ENCODE data around the gene TXNL4B.

TXNL4B gene

DNA sequence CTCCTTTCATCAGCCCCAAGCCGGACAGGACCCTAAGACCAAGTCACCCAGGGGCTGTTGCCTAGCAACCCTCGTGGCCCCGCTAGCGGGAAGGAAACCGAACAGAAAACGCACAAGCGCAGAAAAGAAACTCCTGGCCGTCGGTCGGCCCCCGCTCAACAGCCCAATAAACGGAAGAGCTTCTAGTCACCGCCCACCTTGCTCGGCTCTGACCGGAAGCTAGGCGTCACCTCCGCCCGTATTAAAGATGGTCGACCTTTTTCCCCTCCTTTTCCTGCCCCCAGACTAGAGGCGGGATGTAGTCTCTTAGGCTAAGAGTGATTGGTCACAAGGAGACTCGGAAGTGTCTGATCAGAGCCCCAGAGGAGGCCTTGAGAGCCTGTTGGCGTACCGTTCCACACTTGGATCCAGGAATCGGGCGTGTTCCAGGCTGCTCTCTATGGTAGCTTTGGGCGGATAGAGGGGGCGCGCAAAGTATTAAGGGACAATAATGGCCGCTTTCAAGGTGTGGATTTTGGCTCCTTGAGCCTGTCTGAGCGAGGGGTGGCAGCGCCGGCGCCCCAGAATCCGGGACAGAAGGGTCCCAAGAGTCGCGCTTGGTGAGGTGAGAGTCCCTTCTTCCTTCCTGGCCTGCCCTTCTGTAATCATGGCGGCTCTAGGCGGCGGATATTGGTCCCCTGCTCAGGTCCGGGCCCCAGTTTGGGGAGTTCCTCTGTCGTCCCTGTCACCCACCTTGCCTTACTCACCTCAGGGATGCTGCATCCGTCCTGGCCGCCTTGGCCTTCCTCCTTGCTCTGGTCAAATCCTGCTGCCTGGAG, at the start of gene TXNL4B, which contains the start of gene DHX38:
TXNL4B (minus strand) TSS at position 173 of the 818 bp plus-strand sequence. CDS start 2,871 bp downstream, outside the sequence.
DHX38 (plus strand) TSS at position 400 of the 818 bp plus-strand sequence. CDS start 2,311 bp downstream, outside the sequence.
- peak; percentile 100 for DNase-seq

DNA sequence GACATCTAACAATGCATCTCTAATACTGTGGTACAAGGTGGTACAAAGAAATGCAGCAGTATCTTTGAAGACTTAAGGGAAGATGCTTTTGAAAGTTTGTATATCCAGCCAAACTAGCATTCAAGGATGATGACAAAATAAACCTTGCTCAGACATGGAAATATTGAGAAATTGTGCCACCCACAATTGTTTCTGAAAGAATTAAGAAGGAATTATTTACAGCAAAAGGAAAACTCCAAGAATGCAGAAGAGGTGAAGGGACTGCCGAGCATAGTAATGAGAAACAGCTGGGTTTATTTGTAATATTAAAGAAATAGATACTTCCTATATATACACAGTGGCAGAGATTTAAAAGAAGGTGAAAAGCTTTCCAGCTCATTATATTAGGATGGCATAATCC, 49.1 kb upstream of the TXNL4B start:
- no peak for DNase-seq

DNA sequence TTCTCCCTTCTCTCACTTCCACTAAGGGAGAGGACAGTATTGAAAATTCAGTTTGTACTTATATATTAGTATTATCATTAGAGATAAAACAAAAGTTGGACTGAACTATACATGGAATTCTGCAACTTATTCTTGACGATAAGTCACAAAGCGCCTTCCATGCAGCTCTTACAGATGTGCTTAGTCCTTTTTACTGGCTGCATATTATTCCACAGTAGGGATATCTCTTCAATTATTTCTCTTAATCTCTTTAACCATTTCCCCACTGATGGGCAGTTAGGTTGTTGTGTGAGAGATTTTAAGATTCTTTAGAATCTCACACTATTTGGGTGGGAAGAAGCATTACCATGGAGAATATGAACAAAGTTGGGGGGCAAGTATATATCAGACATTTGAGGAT, 46.5 kb upstream of the TXNL4B start:
- DNase-seq, result no peak

DNA sequence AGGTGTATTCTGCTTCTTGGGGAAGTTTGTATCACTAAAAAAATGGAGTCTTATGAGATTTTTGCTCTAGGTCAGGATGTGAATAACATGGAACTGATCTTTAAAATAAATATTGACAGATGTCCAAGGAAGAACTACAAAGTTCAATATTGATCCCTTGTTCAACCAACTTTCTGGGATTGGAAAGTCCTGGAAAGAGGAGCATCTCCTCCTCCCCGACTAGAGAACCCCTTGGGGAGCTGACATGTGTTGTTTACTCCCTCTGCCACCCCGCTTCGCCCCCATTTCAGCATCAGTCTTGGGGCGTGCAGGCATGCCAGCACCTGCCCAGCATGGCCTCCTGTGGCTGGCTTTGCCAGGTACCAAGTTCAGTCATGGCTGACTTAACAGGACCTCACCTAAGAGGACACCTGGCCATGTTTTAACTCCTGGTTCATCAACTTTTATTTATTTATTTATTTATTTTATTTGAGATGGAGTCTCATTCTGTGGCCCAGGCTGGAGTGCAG, 44.7 kb upstream of the TXNL4B start:
- no peak for DNase-seq

DNA sequence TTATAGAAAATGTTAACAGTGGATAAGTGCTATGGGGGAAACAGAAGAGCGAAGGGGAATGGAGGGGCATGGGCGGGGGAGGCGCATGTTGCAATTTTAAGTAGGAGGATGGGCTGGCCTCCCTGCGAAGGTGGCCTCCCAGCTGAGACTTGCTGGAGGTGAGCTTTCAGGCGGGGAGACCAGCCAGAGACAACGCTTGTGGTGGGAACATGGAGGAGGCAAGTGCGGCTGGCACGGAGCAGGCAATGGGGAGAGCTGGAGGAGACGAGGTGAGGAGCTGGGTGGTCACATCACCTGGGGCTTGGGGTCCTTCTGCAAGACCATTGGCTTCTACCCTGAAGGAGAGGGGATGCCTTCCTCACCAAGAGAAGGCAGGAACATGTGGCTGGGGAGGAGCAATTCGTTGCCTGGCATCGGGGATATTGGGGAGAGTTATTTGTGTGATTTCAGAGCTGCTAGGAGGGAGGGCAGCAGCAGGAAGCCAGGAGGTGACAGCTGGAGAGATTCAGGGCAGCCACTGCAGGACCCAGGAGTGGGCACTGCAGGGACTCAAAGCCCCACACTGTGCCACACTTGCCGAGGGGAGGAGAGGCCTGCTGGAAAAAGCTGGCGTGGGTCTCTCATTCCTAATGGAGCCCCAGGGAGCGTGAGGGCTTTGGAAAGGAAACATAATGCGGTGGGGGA, 44.1 kb upstream of the TXNL4B start:
- DNase-seq, result no peak

DNA sequence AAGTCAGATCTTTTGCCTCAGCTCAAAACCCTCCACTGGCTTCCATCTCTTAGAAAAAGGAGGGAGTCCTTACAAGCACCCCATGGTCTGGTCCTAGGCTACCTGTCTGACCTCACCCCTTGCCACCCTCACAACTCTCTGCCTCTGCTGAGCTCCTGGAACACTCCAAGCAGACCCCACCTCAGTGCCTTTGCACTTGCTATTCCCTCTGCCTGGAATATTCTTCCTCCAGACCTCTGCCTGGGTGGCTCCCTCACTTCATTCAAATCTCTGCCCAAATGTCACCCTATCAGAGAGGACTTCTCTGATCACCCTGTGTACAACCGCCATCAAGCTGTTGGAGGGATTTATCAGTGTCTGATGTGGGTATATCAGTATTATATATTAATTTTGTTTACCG, 41.1 kb upstream of the TXNL4B start:
- no peak for DNase-seq

DNA sequence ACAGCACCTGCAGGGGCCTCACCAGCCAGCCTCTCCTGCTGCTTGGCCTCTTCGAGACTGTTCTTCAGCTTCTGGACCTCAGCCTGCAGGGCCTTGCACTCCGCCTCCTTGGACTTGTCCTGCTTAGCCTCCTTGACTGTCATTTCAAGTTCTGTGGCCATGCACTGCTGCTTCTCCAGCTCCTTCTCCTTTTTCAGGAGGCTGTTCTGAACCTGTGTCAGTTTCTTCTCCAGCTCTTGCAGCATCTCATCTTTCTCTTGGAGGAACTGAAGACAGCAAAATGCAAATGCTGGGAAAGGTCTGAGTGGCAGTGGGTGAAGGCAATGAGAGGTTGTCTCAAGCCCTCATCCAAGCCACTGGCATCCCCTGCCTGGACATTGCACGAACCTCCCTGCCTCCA, 39.3 kb upstream of the TXNL4B start:
- DNase-seq, result no peak

DNA sequence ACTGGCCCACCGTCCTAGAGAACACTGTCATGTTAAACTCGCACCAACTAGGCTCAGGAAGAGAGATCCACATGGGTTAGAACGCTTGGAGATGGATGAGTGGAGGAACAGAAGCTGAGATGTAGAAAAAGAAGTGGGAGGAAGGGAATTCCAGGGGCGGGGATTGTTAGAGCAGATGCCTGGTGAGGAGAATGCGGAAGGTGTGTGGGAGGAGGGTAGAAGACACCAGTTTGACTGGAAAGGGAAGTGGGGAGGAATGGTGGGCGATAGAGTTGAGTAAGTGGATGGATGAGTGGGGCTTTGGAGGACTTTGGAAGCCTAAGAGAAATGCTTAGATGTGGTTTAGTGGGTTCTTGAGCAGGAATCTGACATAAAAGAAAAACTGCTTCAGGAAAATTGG, 37.6 kb upstream of the TXNL4B start:
- DNase-seq, result no peak

DNA sequence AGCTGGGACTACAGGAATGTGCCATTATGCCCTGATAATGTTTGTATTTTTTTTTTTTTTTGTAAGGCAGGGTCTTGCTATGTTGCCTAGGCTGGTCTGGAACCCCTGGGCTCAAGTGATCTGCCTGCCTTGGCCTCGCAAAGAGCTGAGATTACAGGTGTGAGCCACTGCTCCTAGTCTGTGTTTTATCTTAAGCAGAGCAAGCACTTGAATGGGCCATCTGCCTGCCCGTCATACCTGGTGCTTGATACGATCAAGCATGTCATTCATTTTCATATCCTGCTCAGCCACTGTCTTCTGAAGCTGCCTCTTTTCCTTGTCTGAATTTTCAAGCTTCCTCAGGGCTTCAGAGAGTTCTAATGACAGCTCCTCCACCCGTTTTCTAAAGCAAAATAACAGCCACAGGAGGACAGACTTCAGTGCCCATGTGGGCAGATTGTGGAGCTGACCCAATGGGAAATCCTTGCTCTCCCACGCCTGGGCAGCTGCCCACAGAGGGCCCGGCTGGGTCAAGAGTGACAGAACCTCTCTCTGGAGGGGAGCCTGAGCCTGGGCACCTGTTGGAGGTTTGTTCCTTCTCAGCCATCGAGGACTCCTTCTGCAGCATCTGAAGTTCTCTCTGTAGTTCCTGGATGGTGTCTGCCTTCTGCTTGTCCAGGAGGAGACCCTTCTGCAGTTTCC, 36.7 kb upstream of the TXNL4B start:
- no peak for DNase-seq

DNA sequence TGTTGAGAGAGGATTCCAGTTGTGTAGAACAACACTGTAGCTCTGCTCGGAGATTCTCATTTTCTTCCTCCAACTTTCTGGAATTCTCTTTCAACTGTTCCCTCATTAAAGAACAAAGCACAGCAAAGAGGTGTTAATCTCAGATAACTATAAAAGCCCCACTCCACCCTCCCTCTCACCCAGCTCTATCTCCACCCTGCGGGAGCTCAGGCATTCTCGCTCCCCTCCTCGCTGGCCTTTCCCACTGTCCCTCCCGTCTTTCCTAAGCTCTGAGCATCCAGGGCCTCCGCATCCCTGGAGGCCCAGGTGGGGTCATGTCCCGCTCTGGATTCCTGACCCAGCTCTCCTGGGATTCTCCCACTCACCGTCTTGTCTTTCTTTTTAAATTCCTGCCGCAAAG, 35.3 kb upstream of the TXNL4B start:
- no peak for DNase-seq

DNA sequence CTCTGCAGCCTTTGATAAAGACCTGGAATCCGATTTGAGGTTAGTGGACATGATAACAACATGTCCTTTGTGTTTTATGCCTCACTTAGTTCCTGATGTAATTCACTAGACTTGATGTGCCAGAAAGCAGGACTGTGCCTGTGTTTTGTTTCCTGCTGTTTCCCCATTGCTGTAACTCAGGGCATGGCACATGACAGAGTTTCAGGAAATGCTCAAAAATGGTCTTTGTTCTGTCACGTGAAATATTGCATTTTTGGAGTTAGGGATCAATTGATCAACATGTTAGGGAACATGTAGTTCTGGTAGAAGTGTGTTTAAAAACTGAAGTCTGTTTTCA, 33.0 kb upstream of the TXNL4B start:
- DNase-seq, result peak; percentile 25

DNA sequence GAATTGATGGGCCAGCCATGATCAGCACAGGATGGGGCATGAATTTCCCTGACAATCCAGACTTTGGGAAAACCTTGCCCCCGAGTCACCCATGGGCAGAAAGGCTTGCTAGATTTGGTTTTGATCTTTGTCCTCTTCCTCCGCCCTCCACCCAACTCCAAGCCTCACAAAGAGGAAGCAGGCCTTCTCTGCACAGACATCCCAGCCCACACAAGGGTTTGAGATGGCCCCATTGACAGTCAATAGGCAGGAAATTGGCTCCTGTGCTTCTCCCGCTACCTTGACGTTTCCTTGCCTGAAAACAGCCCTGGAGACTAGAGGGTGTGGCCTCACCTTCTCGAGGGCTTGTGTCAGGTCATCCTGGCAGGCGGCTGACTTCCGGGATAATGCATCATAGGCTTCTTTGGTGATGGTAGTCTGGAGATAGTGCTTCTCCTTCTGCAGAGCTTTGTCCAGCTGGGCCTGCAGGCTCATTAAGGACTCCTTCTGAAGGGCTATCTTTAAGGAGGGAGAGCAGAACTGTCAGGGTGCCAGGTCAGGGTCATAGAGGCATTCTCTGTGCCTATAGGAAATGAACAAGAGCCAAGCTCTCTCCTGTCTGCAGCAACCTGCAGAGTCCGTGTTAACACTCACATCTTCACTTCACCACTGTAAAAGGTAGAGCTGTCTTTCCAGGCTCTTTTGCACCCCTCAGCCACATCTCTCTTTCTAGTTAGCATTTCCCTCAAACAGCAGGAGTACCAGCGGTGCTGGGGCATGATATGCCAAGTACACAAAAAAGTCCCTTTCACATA, 32.4 kb upstream of the TXNL4B start:
- DNase-seq, result no peak

DNA sequence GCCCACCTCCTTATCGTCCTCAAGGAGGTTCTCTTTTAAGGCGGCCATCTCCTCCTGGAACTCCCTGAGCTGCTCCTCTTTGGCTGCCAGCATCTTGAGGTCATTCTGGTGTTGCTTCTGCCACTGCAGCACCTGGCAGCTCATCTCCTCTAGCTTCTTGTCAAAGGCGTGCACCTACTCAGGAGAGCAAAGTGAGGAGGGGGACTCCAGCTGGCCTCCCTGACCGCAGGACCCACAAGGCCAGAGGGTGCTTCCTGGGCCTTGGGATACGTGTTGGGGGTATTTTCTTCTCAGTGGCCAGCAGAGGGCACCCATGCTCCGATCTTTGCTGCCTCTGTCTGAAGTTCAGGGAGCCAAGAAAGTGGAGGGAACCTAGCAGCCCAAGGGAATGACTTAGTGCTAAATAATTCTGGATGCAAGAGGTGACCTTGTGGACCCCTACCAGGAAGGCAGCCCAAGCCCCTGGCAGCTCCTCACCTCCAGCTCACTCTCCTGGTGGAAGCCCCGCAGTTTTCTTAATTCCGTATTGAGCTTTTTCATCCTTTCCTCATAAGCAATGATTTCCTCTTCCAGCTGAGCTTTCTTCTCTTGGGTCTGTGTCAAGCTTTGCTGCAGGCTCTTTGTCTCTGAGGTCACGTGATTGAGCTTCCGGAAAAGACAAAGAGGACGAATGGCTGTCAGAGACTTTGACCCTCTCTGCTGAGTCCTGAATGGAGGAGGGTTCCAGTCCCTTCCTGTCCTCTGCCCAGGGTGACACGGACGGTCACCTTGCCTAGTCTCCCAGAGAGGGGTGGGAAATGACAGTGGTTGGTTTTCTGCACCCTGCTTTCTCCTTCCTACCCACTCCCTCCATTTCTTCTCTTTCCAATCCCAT, 31.6 kb upstream of the TXNL4B start:
- DNase-seq, result peak; percentile 81

DNA sequence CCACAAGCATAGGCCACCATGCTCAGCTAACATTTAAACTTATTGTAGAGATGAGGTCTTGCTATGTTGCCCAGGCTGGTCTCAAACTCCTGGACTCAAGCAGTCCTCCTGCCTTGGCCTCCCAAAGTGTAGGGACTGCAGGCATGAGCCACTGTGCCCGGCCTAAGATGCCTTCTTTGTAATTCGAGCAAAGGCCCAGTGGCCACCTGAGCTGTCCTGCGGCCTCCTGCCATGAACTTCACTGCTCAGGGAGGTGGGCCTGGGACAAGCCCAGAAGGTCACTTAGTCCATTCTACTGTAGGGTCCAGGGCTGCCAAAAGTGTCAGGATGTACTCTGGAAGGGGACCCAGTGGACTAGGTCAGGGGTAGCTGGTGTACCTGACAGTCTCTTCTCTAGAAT, 30.7 kb upstream of the TXNL4B start:
- no peak for DNase-seq

DNA sequence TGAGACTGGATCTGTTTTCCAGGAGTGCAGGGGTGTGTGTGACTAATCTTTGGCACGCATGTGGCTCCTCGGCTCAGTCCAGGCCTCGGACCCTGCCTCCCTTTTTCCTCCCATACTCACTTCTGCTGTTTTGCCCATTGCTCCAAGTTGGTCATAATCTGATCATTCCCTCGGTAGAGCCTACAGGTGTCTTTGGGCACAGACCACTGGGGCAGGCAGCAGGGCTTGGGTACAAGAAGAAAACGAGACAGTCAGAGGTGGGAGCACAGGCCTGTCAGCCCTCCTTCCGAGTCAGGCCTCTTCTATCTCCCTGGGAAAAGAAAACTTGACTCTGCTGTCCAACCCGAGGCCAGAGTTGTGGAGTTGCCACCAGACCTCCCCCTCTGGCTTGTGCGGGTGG, 30.0 kb upstream of the TXNL4B start:
- no peak for DNase-seq

DNA sequence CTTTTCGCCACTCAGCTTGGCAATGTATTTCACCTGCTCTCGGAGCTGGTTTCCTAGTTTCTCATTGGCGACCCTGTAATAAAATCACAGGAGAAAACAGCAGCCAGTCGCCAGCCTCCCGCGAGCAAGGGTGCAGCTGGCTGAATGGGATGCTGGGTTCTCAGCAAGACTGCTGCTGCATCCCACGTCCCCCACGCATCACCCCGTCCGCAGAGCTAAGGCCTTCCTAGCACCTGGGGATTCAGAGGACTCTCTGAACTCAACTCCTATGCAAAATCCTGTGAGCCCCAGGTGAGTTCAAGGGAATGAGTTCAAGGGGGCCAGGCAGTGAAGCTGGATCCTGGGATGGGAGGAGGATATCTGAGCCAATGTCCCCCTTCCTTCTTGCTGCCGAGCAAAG, 29.5 kb upstream of the TXNL4B start:
- DNase-seq, result no peak

DNA sequence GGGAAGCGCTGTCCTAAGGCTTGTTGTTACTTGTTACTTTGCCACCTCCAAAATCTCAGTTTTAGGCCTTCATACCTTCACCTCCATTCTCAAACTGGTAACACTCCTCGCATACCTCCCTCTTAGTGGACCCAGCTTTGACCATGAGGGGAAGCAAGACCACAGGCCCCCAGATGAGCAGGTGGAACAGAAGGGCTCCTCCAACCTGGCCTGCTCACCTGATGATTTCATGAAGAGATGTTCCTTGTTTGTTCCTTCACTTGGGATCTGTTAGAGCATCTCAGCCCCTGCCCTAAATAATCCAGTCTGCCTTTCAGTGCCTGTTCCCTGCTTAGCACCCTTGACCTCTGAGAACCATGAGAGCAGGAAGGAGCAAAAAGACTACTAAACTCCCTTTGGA, 28.9 kb upstream of the TXNL4B start:
- no peak for DNase-seq

DNA sequence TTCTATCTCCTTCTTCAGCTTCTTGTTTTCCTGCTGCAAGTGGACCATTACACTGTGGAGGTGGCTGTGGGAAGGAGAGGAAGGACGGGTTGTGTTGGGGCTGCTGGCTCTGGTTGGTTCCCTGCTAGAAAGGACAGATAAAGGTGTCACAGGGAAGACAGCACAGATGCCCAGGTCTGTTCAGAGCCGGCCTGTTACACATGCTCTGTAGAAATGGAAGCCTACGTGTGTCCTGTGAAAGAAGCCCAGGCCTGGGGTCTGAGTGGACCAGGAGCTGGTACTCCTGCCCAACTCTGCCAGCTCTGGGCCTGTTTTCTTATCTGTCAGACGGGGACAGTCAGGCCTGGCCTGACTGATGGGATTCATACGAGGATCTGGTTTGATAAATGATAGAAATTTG, 26.6 kb upstream of the TXNL4B start:
- DNase-seq, result no peak

DNA sequence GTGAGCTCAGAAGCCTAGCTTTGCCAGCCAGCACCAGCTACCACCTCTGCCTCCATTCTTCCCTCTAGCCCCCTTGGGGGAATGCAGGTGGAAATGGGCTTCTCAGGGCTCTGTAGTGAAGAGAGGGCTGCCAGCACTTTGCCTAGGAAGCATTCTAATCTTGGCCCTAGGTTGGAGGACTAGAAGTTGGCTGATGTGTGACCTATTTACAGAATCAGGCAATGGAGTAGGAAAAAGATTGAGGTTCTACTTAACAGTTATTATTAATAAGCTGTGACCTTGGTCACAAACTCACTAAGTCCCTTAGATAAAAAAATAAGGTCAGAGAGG, 20.2 kb upstream of the TXNL4B start:
- no peak for DNase-seq

DNA sequence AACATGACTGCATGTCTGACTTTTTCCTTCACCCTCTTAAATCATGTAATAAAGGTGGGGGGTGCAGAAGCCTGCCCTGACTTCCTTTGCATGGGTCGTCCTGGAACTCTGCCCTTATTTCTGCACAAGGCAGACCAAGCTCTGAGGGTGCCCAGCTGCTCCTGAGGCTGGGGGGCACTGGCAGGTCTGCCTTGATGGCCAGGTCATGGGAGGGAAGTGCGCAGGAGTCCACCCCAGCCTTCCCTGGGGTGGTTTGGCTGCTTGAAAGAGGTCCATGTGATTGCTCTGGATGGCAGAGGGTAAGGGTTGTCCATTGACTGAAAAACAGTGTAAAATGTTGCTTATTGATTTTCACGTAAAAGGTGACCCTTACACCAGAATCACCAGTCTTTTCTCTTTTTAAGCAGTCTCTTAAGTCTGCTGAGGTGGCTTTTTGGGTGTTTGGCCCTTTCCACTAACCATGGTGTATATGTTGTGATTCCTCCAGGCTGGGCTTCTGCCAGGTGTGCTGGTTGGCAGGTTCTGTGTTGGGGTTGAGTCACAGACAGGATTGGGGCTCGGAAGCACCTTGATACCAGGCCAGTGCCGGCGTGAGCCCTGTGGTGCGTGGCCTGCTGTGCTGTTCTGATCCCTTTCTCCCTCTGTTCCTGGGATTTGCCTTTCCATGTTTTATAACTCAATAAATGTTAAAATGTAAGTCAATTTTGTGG, 19.6 kb upstream of the TXNL4B start:
- no peak for DNase-seq

DNA sequence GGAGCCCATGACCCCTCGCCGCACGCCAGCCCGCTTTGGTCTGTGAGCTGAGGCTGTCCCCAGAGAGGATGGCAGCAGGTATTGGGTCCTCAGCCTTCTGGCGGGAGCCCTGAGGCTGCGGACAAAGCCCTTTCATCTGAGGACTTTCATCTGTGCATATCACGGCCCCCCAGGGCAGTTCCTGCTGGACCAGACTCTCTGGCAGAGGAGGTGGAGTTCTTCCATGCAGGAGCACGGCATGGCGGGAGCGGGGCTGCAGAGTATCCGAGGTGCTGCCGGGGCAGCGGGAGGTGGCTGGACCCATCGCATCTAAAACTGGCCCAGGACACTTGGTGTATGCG, 19.0 kb upstream of the TXNL4B start:
- no peak for DNase-seq

Data from hematopoietic multipotent progenitor cell treated with erythropoietin and hydrocortisone succinate and interleukin-3 and kit ligand, for 4 days (in vitro differentiated cells).